Tibial artery (tissue), 4 donors: ENCODE data around the gene NTM.
A peak's percentile ranks its signal among the peaks of the same experiment; 100 is the strongest.

ENCODE experiments used
- DNase-seq, 2 donors: peaks; one replicate each; pipeline ENCODE4 v3.0.0-alpha.2; 2019
- H3K27ac ChIP-seq, 2 donors: fragments of 200-600 bp; sonication (generic) in 1 of 2; 1 replicate in 1 of 2; 2 replicates in 1 of 2; pipeline ENCODE4 v1.5.1; 2018 to 2019; ENCODE audit warnings: mild to moderate bottlenecking in 1 of 2
- H3K27me3 ChIP-seq, 2 donors: fragments of 200-600 bp; sonication (generic) in 1 of 2; one replicate each; pipeline versions ENCODE4 v1.5.1 to v1.6.0; 2016 to 2019
- H3K36me3 ChIP-seq, 3 donors: fragments of 200-600 bp; sonication (generic) in 2 of 3; one replicate each; pipeline ENCODE4 v1.5.1; 2016 to 2019; ENCODE audit warnings: mild to moderate bottlenecking in 2 of 3
- H3K4me1 ChIP-seq, 4 donors: fragments of 200-600 bp; sonication (generic) in 2 of 4; 1 replicate in 3 of 4; 2 replicates in 1 of 4; pipeline ENCODE4 v1.5.1; 2016 to 2019
- H3K4me3 ChIP-seq, 2 donors: fragments of 200-600 bp; sonication (generic) in 1 of 2; 1 replicate in 1 of 2; 2 replicates in 1 of 2; pipeline ENCODE4 v1.5.1; 2018 to 2019; ENCODE audit warnings: mild to moderate bottlenecking in 2 of 2
- H3K9me3 ChIP-seq, 3 donors: fragments of 200-600 bp; sonication (generic) in 1 of 3; one replicate each; pipeline ENCODE4 v1.5.1; 2016 to 2019
- CTCF ChIP-seq, 2 experiments: fragments of 200-600 bp in 1 of 2; fragments of 450-650 bp in 1 of 2; IDR thresholded peaks; one replicate each; pipeline ENCODE4 v1.5.1; 2017 to 2019; ENCODE audit warnings: antibody characterized with exemption in 2 of 2, mild to moderate bottlenecking in 1 of 2, moderate library complexity in 1 of 2
- intact Hi-C: fragments of 100-400 bp; cut with DNase I; formaldehyde crosslinking; loops from one replicate; pipeline ENCODE4 v1.15.0; 2023; ENCODE audit warnings: low total_unique reads

The NTM gene

DNA sequence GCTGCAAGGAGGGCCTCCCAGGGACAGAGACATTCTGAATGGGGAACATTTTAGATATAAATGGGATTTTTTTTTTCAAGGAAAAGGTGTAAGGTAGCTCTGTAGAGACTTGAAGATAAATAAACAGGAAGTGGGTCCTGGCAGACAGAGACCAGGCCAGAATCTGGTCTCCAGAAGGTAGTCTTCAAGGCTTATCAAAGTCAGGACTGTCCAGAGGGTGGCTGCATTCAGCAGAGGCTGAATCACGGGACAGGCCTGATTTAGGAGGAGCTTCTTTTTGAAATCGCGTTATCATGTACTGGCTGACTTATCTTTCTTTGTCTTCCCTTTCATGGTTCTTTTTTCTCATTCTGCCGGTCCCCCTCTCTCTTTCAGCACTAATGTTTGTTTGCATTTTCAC, 542.9 kb downstream of the NTM start:
- no peak for DNase-seq
- Histone ChIP-seq H3K36me3 (no peaks in the 10 kb centered on the region), H3K4me1 (peaks cover 0 to 20% (median 4%) of the 10 kb centered on the region in 4 donors), H3K27me3 (peaks cover 0 to 43% of the 10 kb centered on the region in 2 donors), H3K4me3 (no peak overlapping the region), H3K9me3 (no peaks in the 10 kb centered on the region), H3K27ac (no peak overlapping the region)
- intact Hi-C loops: no loop called here
- no peak for TF ChIP-seq CTCF (IDR thresholded peaks at IDR 0.05)

DNA sequence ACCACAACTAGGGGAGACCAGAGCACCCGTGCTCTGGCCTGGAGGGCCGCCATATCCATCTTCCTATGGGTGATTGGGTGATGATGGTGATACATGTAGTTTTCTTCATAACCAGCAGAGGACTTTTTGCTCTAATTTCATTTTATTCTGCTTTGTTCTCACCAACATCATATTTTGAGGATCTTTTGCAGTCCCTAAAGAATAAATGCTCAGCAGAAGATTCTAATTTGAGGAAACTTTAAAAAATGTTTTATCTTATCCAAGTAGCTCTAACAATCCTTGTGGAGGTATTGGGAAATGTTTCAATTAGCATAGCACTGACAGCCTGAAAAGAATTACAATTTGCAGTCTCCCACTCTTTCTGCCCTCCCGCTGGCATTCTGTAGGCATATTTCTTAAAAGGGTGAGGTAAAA, 544.0 kb downstream of the NTM start:
- TF ChIP-seq CTCF (IDR thresholded peaks at IDR 0.05): peak; percentile 14 to 24
- no peak overlapping the region for H3K27ac ChIP-seq
- peaks cover 0 to 34% of the 10 kb centered on the region in 2 donors for H3K27me3 ChIP-seq
- H3K4me1 ChIP-seq: peaks cover 0 to 20% (median 4%) of the 10 kb centered on the region in 4 donors
- H3K9me3 ChIP-seq: no peaks in the 10 kb centered on the region
- no peaks in the 10 kb centered on the region for H3K36me3 ChIP-seq
- no peak overlapping the region for H3K4me3 ChIP-seq
- DNase-seq: no peak
- intact Hi-C loops: no loop called here

DNA sequence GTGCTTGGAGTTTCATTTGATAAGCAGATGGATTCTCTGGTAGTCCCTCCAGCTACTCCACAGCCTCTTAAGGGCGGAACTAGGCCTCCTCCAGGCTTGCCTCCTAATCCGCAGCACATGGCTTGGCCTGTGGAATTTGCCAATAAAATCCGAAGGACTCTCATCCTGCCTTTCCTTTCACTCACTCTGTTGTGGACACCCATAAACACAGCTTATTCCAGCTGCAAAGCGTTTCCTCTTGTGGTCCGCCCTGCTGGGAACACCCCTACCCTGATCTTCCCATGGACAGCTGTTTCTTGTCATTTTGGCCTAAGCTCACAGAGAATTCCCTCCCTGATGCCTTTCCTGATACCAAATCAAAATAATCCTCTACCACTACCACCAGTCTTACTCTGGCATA, 546.2 kb downstream of the NTM start:
- no peak overlapping the region for H3K4me3 ChIP-seq
- DNase-seq: no peak
- no peak for TF ChIP-seq CTCF (IDR thresholded peaks at IDR 0.05)
- no peaks in the 10 kb centered on the region for H3K9me3 ChIP-seq
- H3K27ac ChIP-seq: no peak overlapping the region
- intact Hi-C loops: no loop called here
- peaks cover 0 to 4% (median 0%) of the 10 kb centered on the region in 4 donors for H3K4me1 ChIP-seq
- H3K36me3 ChIP-seq: no peaks in the 10 kb centered on the region
- peaks cover 0 to 15% of the 10 kb centered on the region in 2 donors for H3K27me3 ChIP-seq

GRCh38 chr11:131917634-131918384, 547.4 kb downstream of the NTM start:
- Histone ChIP-seq H3K27ac (no peak overlapping the region), H3K27me3 (peaks cover 0 to 7% of the 10 kb centered on the region in 2 donors), H3K36me3 (no peaks in the 10 kb centered on the region), H3K4me1 (no peaks in the 10 kb centered on the region), H3K4me3 (no peak overlapping the region), H3K9me3 (no peaks in the 10 kb centered on the region)
- no peak for DNase-seq
- TF ChIP-seq CTCF (IDR thresholded peaks at IDR 0.05): no peak
- intact Hi-C loops: no loop called here

GRCh38 chr11:131918663-131919062, 548.2 kb downstream of the NTM start:
- intact Hi-C loops: no loop called here
- no peak overlapping the region for H3K27ac ChIP-seq
- H3K36me3 ChIP-seq: no peaks in the 10 kb centered on the region

More at GRCh38 chr11:131918663-131919062, 548.2 kb downstream of the NTM start:
- H3K4me1 ChIP-seq: no peaks in the 10 kb centered on the region
- H3K27me3 ChIP-seq: peaks cover 0 to 7% of the 10 kb centered on the region in 2 donors
- no peak for TF ChIP-seq CTCF (IDR thresholded peaks at IDR 0.05)
- no peak for DNase-seq
- H3K4me3 ChIP-seq: no peak overlapping the region
- no peaks in the 10 kb centered on the region for H3K9me3 ChIP-seq
